ENCODE results near the gene NAV3.

Gene NAV3

DNA sequence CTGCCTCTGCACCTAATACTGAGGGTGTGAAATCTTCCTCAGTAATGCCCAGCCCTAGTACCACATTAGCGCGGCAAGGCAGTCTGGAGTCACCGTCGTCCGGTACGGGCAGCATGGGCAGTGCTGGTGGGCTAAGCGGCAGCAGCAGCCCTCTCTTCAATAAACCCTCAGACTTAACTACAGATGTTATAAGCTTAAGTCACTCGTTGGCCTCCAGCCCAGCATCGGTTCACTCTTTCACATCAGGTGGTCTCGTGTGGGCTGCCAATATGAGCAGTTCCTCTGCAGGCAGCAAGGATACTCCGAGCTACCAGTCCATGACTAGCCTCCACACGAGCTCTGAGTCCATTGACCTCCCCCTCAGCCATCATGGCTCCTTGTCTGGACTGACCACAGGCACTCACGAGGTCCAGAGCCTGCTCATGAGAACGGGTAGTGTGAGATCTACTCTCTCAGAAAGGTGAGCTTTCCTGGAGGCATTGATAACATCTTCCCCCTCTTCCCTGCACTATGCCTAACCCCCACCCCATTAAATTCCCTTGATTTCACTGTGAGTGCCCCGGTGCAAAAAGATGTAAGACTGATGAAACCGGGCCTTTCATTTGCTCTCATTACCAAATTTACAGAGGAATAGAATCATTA is 291.4 kb downstream of the NAV3 start:
- DNase-seq, result peak; percentile 21

DNA sequence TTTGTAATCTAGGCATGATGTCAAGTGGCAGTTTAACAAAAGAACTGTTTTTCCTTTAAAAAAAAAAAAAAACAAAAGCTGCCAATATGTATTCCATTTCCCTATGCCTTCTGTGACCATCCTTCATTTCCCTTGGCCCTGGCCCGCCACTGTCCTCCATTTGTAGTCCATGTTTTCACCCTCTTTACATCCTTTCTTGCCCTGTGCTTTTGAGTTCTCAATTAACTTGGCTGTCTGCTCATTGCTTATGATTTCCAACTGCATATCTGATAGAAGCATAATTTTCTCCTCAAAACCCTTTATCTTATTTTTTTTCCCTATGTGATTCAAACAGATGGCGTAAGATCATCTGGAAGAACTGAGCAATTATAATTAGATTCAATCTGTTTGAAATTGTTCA is 297.5 kb downstream of the NAV3 start:
- DNase-seq, result no peak

DNA sequence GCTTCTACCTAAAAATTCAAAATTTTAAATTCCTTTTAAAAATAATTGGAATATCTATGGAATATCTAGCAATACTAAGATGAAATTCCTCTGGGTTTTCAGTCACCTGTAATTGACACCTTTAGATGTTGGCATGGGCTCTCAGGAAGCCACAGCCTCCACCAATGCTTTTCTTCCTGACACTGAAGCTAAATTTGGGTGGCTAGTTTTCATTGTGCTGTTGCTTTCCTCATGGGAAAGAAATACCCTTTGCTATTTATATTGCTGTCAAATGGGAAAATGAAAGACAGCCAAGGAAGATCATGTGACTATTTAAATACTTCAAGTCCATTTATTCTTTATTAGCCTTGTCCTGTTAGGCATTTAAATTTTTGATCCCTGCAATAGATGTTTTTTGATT is 313.0 kb downstream of the NAV3 start:
- no peak for DNase-seq

DNA sequence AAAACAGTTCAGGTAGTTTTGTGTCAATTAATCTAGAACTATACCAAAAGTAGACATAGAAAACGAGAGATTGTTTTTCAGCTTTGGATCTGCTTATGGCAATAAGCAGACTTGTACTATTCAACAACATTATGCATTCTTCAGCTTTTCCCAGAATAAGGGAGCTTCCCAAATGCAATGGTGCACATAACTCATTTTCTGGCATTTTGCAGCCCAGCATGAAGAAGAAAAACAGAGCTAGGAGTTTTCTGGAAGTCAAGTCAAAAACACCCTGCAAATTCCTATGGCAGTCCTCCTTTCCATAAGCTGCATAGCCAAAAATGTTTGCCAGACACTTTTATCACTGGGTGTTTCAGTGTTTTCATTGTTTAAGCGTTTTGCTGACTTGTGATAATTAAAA is 314.7 kb downstream of the NAV3 start:
- DNase-seq, result no peak

DNA sequence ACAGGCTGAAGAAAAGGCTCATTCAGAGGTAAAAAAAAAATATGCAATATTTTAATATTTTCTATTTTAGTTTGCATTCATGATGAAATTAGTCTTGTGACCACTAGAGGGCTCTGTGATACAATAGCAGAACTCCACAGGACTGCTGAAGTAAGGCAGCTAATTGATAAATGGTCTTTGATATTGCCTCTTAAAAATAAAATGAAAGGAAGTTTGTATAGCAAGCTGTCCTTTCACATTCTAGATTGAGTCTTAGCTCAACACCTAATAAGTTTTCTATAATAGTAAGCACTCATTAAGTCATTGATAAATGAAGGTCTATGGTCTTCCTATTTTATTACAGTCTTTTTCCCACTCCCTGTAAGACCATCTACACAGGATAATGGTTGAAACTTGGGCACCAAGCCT is 315.7 kb downstream of the NAV3 start:
- no peak for DNase-seq

DNA sequence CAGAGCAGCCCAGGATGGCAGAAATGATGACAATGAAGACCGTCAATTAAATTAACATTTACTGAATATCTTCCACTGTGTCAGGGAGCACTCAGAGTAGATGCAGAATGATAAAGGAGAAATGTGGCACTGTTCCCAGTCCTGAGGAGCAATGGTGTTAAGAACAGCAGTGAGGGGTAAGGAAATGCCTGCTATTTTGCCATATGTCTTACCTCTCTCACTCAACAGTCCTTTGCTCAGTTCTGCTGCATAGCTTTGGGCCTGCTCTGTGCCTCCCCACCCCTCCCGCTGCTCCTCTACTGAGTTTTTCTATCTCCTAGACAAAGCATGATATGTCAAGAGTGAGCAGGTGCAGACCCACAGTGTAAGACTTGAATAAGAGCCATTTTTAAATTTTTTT is 318.8 kb downstream of the NAV3 start:
- DNase-seq, result peak; percentile 57

DNA sequence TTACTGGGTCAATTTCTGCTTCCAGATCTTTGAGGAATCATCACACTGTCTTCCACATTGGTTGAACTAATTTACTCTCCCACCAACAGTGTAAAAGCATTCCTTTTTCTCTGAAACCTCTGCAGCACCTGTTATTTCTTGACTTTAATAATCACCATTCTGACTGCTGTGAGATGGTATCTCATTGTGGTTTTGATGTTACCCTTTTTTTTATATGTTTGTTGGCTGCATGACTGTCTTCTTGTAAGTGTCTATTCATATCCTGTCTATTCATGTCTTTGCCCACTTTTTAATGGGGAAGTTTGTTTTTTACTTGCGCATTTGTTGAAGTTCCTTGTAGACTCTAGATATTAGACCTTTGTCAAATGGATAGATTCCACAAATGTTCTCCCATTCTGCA is 324.9 kb downstream of the NAV3 start:
- no peak for DNase-seq

DNA sequence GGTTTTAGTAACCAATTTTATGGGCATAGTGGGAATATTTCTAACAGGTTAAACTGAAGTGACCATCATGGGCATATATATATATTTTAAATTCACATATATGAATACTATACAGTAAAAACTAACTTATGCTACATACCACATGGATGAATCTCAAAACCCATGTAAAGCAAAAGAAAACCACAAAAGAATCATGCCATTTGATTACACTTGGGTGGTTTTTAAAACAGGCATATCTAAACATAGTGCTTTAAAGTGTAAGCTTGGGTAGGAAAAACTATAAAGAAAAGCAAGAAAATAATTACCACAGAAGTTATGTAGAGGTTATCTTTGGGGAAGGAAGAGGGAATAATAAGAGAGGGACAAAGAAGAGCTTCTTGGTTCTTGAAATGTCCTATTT is 326.1 kb downstream of the NAV3 start:
- DNase-seq, result no peak

DNA sequence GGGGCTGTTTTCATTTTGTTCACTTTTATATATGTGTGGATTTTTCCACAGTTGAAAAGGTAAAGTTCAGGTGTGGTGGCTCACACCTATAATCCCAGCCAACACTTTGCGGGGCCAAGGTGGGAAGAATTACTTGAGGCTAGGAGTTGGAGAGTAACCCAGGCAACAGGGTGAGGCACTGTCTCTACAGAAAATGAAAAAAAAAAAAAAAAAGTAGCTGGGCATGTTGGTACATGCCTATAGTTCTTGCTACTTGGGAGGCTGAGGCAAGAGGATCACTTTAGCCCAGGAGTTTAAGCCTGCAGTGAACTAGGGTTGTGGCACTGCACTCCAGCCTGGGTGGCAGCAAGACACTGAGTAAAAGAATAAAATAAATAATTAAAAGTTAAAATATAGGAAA is 326.5 kb downstream of the NAV3 start:
- DNase-seq, result no peak

DNA sequence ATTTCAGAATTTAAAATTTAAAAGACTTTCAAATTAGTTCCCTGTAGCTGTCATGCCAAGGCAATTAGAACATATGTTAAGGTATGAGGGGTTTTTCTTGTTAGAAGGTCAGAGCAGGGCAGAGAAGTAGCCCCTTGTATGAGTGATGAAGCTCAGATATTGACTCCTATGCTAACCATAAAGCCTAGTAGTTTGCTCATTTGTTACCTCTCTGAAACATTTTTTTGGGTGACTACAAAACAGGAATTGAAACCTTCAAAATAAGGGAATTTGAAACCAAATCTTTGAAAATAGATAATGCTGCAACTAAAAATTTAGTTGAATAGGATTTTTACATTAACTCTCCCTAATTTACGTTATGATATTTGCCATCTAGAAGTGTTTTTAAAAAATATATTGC is 333.5 kb downstream of the NAV3 start:
- no peak for DNase-seq

DNA sequence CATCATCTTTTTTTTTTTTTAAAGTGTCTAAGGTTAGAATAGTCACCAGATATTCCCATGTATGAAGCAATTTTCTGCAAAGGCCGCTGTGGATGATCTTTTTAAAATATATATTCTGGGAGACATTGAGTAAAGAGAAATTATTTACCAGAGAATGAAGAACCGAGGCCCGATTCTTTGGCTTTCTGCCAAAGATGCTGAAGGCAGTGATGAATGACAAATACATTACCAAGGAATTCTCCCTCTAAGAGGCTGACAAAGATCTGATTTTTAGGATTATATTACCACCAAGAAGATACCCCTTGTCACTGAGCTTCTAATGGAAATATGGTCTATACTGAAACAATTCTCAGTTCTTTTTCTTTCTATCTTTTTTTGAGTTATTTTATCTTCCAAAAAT is 336.8 kb downstream of the NAV3 start:
- no peak for DNase-seq

DNA sequence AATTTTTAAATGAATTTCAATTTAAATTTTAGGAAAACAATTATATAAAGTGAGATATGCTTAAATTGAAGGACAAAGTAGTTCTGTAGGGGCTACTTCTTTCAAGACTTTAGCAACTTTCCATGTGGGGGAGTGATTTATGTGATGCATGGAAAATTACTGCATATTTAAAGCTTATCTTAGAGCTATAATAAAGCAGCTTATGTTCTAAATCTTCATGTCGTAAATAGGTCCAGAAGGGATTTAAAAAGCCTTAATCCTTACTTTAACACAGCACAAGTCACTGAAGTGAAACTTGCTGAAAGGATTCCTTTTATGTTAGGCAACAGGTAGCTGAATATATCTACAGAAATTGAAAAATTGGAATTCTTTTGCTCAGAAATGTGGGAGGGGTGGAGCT is 340.4 kb downstream of the NAV3 start:
- DNase-seq, result no peak

DNA sequence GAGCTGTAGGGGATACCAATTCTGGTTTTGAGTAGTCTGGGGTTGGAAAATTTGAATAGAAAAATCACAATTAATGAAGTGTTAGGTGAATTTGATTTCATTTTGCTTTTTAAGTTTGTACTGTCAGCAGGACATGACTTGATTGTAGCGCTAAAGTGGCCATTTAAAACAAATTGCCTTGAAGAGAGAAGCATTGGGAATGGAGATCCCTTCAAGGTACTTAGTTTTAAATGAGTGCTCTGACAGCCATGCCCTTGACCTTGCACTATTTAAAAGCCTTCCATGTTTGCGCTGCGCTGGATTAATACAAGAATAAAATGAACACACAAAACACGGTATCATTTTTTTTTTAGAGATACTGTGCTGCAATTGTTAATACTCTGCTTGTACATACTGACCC is 345.9 kb downstream of the NAV3 start:
- peak; percentile 33 for DNase-seq

DNA sequence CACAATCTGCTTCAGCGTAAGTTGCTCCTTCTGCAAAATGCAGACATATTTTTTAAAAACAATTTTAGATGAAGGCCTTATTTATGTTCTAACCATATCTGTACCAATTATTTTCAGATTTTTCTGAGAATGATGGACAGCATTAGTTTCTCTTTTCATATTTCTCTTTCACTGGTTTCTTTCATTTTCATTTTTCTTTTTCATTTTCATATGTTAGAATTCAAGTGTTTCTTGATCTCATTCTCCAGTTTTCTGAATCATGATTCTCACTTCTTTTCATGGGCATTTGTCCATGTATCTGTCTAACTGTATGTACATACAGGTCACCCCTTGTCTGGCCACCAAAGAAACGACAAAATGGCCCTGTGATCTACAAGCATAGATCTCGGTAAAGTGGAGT is 346.6 kb downstream of the NAV3 start:
- no peak for DNase-seq

DNA sequence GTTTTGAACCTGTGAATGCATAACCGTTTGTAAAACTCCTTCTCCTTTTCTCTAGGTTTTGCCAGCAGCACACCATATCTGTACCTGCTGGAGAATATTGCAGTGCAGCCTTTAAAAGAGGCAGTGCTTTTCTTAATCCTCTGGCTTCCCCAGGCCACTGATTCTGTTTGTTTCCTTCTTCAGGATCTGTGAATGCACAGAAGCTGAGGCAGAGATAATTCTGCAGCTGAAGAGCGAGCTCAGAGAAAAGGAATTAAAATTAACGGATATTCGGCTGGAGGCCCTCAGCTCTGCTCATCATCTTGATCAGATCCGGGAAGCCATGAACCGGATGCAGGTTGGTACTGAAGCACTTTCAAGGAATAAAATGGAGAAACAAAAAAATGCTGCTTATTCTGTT is 348.7 kb downstream of the NAV3 start:
- no peak for DNase-seq

DNA sequence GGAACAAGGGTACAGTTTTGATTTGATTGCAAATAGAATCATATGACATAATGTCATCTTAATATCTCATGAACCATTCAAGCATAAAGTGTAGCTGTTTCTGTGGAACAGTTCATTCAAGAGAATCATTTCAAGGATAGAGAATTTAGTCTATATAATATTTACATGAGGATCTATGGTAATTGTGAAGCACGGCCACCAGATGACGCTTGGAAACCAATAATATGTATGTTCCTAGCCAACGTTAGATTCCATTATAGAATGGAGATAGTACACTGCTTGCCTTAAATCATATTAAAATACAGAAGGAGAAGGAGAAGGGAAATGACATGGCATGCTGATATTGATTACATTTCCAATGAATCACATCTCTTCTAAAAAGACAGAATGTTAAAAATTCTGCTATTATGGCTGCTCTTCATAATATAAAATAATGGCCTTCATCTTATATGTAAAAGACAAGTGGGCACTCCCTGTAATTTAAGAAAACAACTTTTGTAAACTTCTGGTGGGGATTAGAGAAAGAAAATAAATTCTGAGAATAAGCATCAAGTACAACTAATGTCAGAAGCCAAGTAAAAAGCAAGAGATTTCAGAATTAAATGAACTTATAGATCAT is 351.0 kb downstream of the NAV3 start:
- DNase-seq, result no peak

DNA sequence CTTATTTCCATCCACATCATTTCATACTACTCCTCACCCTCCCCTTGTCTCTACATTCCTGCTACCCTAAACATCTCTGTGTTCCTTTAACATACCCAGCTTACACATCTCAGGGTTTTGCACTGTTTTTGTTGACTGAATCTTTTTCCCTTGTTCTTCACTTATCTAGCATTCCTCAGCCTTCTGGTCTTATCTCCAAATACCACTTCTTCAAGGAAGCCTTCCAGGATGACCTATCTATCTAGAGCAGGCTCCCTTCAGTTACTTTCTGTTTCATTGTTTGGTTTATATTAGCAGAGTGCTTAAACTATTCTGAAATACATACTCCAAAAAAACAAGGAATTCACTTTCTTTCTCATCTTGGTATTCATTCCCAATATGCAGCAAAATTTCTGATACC is 353.1 kb downstream of the NAV3 start:
- DNase-seq, result no peak

DNA sequence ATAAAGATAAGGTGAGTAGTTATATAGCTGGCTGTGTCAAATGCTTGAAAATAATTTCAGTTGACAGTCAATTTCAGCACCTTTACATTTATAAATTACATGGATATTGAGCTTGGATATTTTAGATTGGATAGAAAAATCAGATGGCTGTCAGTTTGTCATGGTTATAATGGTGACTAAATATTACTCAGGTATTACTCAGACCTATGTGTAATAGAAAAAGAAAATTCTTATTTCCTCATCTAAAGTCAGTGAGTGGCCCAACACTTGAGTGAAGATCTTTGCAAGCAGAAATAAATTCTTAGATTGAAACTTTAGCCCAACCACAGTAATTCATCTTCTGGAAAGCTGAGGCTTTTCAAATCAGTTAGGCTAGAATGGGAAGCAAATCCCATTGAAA is 354.4 kb downstream of the NAV3 start:
- DNase-seq, result no peak

DNA sequence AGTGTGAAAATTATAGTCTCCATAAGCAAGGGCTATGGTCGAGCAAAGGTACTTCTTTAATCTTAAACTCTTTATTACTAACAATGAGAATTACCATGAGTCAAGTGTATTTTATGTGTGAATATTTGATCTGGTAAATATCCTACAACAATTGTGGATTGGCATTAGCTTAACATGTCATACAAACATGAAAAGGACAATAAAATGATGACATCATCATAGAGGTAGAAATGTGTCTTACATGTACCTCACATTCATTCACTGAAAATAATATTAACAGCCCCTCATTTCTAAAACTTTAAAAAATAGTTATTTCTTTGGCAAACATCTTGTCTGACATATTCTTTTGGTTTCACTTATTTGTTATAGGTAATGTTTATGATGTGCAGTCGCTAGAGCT is 355.0 kb downstream of the NAV3 start:
- no peak for DNase-seq

DNA sequence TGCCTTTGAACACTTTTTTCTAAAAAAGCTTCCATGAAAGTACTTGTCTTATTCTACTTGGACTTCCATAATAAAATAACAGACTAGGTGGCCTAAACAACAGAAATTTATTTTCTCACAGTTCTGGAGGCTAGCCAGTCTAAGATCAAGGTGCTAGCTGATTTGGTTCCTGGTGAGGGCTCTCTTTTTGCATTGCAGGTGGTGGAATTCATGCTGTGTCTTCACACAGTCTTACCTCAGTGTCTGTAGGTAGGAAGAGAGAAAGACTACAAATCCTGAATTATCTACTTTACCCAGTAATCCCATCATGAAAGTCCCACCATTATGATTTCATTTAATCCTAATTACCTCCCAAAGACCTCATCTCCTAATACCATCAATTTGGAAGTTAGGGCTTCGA is 356.0 kb downstream of the NAV3 start:
- no peak for DNase-seq

DNA sequence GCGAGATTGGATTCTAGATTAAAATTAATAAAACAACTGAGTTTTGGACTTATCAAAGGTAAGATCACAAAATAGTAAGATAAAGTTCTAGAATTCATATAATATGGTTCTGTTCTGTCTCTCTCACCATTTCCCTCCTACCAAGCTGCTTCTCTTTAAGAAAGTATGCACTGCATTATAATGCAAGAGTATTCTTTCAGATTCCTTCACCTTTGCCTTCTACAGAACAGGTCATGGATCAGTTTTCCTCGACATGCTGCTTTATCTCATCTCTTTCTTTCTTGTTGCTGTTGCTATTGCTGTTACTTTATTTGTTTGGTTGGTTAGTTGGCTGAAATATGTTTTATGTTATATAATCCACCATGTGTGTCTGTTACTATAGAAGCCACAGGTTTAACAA is 357.0 kb downstream of the NAV3 start:
- no peak for DNase-seq

DNA sequence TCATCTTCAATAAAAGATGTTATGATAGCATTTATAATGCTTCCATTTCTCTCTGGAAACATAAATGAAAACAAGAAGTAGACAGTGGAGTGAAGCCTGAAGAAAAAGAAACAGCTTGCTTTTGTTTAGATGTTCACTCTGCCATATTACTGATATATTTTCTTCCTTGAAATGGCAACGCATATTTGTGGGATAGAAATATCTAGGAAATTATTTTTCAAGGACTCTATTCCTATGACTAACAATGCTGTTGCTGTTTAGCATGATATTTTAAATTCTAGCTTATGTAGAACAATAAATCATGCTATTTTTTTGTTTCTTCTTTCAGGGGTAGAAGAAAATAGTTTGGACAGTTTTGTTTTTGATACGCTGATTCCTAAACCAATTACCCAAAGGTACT is 359.0 kb downstream of the NAV3 start:
- no peak for DNase-seq

DNA sequence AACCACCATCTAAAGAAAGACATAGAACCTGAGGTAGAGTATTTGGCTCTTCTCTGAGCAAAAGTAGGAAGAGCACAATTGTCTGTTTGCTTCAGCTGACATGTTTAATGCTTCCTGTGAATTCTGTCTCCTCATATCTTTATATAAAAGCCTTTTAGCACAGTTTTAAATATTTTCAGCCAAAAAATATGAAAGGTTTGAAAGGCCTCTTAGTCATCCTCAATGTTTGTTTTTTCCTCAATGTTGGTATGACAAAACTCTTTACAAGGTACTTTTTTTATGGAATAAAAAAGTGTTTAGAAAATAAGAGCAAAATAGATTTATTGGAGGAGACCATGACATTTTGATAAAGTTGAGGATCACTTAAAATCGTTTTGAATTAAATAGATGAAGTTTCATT is 360.9 kb downstream of the NAV3 start:
- DNase-seq, result no peak

DNA sequence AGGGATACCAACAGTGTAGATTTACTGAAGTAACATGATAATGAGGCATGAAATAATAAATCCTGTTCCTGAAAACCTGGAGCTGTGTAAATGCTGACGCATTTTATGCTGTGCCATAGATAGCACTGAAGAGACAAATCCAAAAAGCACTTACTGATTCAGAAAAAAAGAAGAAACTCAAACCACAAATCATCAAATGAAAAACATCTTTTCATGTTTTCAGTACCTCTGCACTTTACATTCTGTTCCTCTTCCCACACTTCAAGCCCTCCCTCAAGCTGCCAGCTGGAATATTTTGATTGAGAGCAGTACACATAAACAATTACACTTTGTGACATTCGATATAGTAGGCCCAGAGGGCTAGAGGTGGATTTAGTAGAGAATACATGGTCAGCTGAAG is 362.3 kb downstream of the NAV3 start:
- no peak for DNase-seq

DNA sequence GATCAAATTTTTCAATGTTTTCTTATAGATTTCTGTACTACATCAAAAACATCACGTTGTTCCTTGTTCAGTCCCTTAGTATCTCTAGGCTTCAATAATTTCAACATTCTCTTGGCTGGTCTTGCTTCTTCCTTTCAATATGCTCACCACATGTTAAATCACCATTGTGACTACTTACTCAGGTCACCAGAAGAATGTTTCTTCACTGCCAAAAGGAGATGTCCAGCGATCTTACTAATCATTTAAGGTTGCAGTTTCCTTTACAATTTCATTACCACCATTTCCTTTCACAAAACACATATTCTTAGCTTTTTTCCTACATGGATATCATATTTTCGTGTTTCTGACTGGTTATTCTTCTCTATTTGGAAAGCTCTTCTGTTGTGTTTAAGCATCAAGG is 363.8 kb downstream of the NAV3 start:
- no peak for DNase-seq

DNA sequence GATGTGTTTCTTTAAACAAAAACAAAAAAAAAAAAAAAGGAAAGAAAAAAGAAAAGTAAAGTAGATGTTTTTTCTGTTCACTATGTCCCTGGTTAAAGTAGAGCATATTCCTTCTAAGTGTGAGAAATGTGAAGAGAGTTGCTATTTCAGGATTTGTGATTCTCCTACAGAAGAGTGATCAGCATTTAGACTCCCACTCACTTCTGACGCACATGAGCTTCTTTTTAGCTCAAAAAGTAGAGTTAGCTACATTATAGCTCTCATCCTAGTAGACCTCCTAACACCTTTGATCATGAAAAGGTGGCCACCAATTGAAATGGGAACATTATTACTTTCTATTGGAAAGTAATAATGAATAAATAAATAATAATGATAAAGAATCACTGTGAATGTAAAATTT is 368.2 kb downstream of the NAV3 start:
- no peak for DNase-seq

Data from NCI-H1092 (cell line).